Islet of Langerhans (tissue), 1 donor: ENCODE measurements around the gene FASTKD2.
"Not testable (repeated sequence)": the region's sequence is repeated elsewhere in the genome, so short reads cannot be mapped to it uniquely, and the experiment has no call there.

Source experiments
- FAIRE-seq: peaks from one replicate; lab custom pipeline; 2011; peaks lifted over from hg19 to GRCh38; lab: Jason Lieb, UNC

Gene FASTKD2

DNA sequence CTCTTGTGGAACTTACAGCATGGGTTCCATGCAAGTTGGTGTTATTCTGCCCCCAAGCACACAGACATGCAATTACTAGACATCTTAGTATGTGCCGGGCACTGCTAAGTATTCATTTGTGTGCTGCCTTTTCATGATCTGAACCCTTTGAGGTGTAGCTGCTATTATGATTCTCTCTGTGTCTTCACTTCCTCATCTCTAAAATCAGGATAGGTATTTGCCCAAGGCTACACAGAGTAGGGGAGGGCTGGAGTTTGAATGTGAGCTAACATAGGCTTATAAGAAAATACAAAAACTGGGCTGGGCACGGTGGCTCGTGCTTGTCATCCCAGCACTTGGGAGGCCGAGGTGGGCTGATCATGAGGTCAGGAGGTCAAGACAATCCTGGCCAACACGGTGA lies 27.2 kb downstream of the FASTKD2 start:
- FAIRE-seq = no peak

DNA sequence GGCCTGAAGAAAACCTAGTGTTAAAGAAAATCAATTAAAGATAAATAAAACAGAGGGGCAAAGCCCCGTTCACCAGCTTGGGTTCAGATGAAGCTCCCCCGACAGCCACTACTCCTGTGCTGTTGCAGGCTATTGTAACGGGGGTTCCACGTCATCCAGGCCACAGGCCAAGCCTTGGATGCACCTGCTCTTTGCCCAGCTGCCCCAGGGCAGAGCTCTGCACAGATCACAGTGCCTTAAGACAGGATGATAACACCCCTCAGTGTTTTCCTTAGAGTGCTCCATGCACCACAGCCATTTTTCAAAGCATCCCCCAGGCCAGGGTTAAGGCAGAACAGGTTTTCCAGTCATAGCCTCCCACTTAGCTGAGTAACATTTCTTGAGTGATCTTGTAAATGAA lies 32.0 kb downstream of the FASTKD2 start:
- FAIRE-seq = no peak

DNA sequence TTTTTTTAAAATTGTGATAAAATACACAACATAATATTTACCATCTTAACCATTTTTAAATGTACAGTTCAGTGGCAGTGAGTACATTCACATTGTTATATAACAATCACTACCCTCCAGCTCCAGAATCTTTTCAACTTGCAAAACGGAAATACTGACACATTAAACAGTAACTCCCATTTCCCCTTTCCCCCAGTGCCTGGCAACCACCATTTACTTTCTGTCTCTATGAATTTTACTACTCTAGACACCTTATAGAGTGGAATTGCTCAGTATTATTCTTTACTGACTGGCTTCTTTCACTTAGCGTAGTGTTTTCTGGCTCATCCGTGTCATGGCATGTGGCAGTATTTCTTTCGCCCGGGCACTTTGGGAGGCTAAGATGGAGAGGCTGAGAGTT lies 32.6 kb downstream of the FASTKD2 start:
- no peak for FAIRE-seq

DNA sequence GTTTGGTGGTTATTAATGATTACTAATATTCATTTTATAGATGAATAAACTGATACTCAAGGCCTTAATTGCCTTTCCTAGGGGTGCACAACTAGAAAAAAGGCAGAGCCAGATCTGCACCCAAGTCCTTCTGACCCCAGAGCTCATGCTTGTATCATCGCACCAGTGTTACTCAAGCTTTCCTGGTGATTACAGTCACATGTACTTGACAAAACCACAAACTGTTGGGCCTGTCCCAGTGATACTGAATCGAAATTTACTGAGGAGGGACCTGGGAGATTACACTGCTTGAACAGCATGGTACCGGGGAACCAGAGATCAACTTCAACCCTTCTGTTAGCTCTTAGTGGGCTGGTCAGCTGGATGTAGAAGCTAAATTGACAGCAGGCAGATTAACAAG lies 33.7 kb downstream of the FASTKD2 start:
- no peak for FAIRE-seq

DNA sequence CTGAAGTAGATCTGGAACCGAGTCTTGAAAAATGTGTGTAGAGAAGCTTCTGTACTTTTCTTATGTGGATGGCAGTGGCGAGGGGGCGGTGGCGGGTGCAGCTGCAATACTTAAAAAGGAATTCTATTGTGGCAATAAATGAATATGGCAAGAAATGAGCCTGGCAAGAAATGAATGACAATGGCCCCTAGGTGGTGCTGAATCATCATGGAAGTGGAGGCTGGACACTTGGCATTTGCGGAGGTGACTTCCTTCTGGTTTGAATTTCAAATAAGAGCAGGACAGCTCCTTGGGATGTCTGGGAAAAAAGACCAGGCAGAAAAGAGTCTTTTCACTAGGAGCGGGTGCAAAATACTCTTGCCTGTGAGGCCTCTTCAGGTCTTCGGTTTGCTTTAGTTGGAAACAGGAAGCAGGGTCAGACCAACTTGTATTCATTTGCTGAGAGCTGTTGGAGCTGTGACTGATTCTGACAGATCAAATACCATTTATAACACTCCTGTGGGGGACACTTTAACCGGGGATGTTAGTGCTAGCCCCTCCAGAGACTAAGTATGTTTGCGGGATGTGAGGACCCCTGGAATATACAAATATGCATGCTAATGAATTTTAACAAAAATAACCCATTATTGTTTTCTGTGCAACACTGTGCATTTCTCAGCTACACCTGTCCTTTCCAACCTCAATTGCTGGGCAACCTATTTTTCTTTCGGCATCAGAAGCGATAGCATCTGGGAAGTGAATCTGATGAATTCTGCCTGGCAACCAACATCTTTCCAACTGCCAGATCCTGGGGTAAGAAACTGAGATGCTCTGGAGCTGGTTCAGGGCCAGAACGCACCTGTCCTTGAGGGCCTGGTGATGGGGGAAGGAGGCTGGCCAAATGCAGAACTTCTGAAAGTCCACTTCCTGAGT lies 35.4 kb downstream of the FASTKD2 start:
- FAIRE-seq = no peak

DNA sequence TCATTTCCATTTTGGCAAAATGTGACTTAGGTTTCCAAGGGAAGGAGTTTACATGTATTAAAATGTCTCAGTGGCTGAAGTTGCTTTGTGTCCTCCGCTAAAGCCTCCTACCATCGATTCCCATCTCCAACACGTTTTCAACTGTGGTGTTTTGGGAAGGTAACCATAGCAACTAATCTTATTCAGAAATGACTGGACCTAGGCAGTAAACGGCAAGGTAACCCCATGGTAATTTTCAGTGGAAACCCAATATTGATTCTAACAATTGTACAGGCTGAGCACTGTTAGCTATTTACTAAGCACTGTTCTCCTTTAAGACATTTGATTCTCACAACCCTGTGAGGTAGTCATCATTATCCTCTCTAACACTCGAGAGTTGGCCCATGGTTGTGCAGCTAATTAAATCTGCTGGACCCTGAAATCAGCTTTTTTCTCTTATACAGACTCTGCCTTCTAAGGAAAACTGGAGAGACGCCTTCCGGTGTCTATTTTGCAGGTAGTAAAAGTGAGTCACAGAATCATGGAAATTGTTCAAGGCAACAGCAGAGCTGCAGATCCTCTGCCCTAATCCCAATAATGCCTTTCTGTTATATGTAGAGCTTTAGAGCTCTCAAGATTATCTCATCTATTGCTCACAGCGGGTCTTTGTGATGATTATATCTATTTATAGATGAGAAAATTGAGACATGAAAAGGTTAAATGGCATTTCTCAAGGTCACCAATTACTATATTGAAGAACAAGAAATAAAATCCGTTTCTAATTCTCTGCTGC lies 36.2 kb downstream of the FASTKD2 start:
- FAIRE-seq = no peak

DNA sequence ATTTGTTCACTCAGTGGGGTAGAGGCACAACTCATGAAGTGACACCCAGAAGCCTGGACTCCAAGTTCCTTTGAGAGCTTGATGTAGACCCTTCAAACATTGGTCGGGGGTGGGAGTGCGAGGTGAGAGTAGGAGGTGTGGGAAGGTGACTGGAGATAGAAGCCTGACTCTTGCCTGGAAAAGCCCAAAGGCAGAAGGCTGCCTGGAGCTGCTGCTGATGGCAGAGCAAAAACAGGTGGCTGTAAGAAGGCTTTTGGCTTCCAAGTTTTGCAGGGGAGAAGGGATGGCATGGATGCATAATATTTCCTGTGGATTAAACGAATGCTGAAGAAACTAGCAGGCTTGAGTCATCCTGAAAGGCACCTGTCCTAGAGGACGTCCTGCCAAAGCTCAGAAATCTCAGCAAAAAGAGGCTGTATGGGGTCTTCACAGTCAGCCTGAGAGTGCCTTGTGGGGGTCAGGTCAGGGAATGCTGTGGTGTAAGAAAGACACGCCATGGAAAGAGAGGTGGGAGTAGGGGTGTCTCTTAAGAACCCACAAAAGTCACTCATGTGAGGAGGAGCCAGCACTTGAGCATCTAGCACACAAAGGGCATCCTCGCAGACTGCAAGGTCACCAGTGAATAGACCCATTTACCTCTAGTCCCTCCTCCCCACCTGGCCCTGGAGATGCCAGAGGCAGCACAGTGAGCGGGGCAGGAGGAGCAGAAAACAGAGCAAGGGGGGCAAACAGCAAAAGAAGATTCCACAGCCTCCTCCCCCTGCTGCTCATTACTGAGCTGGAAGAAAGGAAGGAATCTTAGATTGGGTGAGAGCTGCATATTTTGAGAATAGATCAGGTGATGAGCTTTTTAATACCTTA lies 37.5 kb downstream of the FASTKD2 start:
- FAIRE-seq = no peak

DNA sequence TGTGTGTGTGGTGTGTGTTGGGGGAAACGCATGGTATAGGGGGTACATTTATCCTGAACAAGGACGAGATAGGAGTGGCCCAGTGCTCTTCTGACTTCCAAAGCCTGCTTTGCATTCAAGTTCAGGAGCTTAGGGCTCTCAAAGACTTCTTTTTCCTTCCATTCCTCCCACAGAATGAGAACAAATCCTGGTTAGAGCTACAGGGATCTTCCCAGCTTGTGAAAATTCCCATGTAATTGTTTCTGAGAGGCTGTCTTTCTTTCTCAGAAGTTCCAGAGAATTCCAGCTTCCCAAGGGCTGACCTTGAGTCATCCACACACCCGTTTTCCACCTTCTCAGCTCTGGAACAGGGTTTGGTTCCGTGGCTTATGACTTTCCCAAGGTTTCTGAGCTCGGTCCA lies 38.9 kb downstream of the FASTKD2 start:
- no peak for FAIRE-seq

DNA sequence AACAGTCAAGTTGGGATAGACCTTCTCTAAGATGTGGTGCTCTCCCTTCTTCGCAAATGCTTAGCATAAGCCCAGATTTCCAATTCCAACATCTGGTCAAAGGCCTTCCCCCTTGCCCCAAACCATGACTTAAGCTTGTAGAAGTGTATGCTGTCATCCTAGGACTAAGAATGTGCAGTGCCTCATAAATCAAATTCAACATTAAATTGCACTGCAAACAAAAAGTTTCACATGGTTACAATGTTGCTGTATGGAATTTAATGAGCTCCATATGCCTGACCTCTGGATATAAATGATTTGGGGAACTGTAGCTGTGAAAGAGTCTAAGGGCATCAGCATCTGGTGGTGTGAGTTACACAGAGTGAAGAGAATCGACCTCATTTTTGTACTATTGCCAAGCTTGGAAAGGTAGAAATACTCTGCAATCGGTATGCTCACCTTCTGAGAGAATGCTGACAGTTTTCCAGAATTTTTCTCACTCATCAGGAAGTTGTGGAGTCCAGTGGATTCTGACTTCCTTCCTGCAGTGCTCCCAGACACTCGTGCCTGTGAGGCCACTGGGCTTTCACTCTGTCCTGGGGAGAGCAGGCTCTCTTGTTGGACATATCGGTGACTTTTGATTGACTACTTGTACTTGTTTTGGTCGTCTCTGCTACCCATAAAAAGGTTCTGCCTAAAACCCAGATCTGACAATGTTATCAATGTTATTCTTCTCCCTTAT lies 40.6 kb downstream of the FASTKD2 start:
- FAIRE-seq = no peak

DNA sequence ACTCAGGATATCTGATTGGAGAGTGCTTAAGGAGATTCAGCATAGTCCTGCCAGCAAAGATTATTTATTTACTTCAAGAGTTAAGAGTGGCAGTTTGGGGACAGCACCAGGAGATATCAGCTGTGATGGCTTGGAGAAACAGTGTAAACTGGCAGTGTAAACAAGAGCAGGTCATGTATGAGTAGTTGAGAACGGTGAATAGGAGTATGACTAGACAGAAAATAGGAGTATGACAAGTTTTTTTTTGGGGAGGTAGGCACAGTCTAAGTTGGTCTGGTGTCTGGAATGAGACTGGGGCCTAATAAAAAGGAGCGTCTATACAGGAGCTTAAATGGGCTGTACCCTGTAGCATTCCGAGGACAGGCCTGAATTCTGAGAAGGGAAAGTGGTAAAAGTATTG lies 42.2 kb downstream of the FASTKD2 start:
- not testable (repeated sequence) for FAIRE-seq

DNA sequence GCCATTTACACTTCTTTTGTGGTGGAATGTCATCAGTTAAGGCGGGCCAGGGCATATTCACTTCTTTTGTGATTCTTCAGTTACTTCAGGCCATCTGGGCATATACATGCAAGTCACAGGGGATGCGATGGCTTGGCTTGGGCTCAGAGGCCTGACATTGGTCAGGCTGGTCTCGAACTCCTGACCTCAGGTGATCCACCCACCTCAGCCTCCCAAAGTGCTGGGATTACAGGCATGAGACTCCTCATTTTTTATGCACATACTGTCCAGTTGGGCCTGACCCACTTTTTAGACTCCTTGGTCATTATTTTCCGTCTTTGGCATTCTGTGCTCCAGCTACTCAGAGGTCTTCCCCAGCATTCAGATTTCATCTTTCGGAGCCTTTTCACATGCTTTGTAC lies 47.1 kb downstream of the FASTKD2 start:
- FAIRE-seq = not testable (repeated sequence)

DNA sequence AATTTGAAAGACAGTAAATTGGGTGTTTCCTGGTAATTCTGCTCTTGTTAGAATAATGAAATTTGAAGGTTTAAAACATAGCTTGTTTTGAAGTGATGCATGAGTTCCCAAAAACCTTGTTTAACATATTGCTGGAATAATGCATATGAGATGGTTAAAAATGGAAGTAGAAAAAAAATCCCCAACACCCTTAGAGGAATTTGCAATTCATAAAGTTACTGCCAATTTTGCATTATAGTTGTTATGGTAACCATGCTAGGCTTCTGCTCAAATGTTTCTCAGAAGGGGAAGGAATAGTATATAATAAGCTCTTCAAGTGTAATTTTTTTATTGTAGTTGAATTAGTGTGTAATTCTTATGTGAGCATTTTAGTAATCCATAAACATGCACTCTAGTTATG lies 49.1 kb downstream of the FASTKD2 start:
- FAIRE-seq = no peak

DNA sequence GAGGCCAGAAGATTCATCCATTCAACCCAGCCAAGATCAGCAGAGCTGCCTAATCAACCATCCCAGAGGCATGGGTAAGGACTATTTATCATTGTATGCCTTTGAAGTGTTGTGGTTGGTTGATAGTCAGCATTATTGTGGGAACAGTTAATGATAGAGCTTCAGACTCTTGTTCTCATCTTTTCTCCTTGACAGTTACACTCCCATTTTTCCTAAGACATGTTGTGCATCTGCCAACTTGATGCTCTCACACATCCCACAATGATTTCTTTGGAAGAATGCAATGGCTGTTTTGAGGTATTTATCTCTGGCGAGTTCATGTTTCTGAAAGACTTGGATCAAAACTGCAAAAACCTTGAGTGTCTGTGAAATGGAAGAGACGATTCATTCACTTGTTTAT lies 55.4 kb downstream of the FASTKD2 start:
- FAIRE-seq = no peak

DNA sequence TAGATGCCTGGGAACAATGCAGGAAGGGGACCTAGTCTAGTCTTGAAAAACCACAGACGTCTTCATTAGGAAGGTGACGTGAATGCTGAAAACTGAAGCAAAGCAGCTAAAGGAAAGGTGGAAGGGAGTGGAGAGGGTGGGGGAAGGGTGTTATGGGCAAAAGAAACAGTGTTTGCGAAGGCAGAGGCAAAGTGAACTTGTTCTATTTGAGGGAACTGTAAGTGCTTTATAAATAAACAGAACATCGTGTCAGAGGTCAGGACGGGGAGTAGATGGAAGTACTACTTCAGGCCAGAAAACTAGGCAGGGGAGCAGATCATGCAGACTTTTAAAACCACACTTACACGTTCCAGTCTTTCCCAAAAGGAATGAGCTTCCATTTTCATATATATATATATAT lies 57.8 kb downstream of the FASTKD2 start:
- no peak for FAIRE-seq

DNA sequence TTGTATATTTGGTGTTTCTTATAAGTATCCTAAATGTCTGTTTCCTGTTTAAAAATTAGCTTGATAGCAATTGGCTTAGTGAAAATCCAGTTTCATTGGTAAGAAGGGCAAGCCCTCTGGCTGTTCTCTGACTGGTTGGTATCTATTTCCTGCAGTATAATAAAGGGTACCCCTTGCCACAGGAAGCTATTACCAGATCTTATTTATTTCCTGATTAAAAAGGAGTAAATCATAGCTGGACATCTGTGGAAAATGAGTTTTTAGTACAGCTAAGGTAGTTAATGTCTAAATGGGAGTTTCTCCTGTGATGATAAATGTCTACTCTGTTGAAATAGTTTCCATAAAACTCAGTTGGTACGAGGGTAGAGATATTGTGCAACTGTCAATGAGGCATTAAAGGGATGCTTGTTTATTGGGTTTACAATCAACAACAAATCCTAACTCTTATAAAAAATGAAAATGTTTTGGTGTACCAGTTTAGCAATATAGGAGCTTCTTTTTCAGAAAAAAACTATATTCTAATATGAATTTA lies 58.7 kb downstream of the FASTKD2 start:
- no peak for FAIRE-seq

DNA sequence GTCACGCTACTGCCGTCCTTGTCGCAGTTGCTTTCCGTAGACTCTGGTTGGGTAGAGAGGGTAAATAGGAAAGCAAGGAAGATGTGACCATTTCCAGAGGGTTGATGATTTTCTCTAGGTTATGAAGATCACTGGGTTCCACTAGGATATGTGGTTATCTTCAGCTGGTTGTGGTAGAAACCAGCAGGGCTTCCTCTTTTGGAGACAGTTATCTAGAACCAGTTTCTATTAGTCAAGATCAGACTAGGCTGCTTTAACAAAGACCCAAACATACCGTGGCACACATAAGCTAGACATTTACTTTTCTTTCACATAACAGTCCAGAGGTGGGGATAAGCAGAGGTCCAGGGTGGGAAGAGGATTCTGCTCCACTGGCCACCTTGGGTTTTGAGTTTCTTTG lies 59.6 kb downstream of the FASTKD2 start:
- FAIRE-seq = no peak

DNA sequence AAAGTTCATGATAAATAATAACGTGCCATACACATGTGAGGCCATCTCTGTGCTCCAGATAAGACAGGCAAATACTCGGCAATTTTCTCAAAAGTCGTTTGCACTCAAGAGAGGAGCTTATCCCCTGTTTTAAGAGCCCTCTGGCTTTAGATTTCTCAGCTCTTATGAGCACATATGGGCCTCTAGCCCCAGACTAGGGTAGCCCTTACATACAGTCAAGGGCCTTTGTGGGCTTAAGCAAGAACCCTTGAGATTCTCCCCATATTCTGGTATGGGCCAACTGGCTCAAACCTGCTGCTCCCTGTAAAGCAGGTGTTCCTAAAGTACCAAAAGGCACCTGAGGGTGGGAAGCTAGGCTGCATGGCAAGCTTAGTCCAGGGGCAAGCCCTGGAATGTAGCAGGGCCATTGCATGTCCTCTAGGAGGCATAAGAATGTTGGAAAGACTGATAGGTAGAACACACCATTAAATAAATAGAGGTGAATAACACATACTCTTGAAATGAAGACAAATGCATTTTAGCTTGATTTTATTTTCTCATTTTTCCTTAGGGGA lies 66.1 kb downstream of the FASTKD2 start:
- no peak for FAIRE-seq

DNA sequence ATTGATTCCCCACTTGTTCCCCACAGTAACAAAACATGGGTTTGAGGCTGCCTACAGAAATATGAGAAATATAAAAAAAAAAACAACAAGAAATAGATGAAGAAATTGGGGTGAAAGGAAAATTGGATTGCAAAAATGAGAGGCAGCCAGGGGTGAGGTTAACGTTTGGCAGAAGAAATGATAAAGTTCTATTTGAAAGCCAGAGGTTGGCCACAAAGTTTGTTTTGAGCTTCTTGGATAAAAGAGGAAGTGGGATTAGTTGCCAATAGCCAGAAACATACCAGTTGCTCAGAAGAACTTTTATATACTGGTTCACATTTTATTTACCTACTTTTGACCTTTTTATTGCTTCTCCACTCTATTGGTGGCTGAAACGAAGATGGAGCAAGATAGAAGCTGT lies 67.5 kb downstream of the FASTKD2 start:
- no peak for FAIRE-seq

DNA sequence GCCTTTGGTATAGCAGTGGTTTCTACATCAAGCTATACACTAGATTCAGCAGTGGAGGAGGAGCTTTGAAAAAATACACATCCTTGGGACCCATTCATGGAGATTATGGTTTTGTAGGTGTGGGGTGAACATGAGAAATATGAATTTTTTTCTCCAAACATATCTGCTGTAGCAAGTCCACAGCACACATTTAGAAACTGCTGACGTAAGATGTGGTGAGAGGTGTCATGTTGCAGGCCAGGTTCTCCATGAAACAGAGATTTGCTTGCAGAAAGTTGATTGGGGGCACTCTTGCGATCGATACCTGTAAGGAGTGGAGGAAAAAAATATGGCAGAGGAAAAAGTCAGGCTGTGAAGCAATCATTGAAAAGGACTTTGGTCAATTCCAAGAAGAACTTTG lies 67.9 kb downstream of the FASTKD2 start:
- no peak for FAIRE-seq

DNA sequence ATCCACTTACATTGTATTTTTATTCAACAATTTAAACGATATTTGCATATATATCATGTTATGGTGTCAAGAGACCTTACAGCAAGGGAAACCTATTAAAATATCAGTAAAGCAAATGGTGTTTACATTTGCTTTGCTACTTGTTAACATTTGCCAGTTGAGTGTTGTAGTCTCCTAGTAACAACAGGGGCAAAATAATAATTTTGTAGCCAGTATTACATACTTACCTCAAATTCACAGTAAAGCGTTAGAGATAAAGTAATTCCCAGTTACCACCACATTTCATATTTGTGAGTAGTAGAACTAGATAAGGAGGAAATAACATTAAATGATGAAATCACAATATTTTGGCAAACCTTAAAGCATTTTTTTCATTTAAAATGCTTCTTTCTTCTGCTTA lies 71.3 kb downstream of the FASTKD2 start:
- peak; percentile 21 for FAIRE-seq

DNA sequence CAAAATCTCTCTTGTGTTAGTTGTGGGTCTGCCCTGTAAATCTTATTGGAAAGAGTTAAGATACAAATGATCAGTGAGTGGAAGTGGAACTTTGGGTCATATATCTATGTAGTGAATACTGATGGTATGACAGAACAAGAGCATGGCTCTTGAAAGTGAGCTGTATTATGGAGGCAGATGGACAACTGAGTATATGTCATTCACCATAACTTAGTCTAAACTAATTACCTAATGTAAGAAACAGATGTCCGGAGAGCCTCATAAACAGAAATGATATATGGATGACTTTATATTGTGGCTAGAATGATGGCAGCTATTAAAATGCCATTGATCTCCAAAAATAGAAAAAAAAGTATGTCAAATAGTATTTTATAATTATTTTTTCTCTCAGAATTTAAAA lies 72.4 kb downstream of the FASTKD2 start:
- no peak for FAIRE-seq
